ENCODE results near the gene PARVA.

DNA sequence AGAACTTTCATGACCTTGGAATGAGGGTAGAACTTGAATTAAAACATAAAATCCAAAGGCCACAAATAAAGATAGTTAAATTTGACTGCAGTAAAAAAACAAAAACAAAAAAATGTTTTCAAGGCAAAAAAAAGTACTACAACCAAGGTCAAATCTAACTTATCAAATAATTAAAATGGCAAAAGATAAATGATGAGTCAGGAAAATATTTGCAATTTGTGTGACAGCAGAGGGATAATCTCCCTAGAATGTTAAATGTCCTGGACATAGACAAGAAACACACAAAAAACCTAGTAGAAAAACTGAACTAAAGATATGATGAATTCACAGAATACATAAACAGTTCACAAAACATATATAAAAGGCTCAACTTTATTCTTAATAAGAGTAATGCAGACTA is 186.6 kb downstream of the PARVA start:
- TF ChIP-seq JUN (CRISPR knock-in tag; IDR thresholded peaks at IDR 0.05) (no peak), TEAD4 (CRISPR knock-in tag; IDR thresholded peaks at IDR 0.05) (no peak), ZNF232 (CRISPR knock-in tag; IDR thresholded peaks at IDR 0.05) (no peak), ZNF423 (CRISPR knock-in tag; IDR thresholded peaks at IDR 0.05) (no peak)
- TF ChIP-seq, protein P1, sequence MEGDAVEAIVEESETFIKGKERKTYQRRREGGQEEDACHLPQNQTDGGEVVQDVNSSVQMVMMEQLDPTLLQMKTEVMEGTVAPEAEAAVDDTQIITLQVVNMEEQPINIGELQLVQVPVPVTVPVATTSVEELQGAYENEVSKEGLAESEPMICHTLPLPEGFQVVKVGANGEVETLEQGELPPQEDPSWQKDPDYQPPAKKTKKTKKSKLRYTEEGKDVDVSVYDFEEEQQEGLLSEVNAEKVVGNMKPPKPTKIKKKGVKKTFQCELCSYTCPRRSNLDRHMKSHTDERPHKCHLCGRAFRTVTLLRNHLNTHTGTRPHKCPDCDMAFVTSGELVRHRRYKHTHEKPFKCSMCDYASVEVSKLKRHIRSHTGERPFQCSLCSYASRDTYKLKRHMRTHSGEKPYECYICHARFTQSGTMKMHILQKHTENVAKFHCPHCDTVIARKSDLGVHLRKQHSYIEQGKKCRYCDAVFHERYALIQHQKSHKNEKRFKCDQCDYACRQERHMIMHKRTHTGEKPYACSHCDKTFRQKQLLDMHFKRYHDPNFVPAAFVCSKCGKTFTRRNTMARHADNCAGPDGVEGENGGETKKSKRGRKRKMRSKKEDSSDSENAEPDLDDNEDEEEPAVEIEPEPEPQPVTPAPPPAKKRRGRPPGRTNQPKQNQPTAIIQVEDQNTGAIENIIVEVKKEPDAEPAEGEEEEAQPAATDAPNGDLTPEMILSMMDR (IDR thresholded peaks at IDR 0.05): no peak
- TF ChIP-seq, protein P2, sequence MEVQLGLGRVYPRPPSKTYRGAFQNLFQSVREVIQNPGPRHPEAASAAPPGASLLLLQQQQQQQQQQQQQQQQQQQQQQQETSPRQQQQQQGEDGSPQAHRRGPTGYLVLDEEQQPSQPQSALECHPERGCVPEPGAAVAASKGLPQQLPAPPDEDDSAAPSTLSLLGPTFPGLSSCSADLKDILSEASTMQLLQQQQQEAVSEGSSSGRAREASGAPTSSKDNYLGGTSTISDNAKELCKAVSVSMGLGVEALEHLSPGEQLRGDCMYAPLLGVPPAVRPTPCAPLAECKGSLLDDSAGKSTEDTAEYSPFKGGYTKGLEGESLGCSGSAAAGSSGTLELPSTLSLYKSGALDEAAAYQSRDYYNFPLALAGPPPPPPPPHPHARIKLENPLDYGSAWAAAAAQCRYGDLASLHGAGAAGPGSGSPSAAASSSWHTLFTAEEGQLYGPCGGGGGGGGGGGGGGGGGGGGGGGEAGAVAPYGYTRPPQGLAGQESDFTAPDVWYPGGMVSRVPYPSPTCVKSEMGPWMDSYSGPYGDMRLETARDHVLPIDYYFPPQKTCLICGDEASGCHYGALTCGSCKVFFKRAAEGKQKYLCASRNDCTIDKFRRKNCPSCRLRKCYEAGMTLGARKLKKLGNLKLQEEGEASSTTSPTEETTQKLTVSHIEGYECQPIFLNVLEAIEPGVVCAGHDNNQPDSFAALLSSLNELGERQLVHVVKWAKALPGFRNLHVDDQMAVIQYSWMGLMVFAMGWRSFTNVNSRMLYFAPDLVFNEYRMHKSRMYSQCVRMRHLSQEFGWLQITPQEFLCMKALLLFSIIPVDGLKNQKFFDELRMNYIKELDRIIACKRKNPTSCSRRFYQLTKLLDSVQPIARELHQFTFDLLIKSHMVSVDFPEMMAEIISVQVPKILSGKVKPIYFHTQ (CRISPR knock-in tag; IDR thresholded peaks at IDR 0.05): no peak
- TF ChIP-seq, protein P3, sequence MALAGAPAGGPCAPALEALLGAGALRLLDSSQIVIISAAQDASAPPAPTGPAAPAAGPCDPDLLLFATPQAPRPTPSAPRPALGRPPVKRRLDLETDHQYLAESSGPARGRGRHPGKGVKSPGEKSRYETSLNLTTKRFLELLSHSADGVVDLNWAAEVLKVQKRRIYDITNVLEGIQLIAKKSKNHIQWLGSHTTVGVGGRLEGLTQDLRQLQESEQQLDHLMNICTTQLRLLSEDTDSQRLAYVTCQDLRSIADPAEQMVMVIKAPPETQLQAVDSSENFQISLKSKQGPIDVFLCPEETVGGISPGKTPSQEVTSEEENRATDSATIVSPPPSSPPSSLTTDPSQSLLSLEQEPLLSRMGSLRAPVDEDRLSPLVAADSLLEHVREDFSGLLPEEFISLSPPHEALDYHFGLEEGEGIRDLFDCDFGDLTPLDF (CRISPR knock-in tag; IDR thresholded peaks at IDR 0.05): no peak
- TF ChIP-seq, protein P4, sequence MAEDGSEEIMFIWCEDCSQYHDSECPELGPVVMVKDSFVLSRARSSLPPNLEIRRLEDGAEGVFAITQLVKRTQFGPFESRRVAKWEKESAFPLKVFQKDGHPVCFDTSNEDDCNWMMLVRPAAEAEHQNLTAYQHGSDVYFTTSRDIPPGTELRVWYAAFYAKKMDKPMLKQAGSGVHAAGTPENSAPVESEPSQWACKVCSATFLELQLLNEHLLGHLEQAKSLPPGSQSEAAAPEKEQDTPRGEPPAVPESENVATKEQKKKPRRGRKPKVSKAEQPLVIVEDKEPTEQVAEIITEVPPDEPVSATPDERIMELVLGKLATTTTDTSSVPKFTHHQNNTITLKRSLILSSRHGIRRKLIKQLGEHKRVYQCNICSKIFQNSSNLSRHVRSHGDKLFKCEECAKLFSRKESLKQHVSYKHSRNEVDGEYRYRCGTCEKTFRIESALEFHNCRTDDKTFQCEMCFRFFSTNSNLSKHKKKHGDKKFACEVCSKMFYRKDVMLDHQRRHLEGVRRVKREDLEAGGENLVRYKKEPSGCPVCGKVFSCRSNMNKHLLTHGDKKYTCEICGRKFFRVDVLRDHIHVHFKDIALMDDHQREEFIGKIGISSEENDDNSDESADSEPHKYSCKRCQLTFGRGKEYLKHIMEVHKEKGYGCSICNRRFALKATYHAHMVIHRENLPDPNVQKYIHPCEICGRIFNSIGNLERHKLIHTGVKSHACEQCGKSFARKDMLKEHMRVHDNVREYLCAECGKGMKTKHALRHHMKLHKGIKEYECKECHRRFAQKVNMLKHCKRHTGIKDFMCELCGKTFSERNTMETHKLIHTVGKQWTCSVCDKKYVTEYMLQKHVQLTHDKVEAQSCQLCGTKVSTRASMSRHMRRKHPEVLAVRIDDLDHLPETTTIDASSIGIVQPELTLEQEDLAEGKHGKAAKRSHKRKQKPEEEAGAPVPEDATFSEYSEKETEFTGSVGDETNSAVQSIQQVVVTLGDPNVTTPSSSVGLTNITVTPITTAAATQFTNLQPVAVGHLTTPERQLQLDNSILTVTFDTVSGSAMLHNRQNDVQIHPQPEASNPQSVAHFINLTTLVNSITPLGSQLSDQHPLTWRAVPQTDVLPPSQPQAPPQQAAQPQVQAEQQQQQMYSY (CRISPR knock-in tag; IDR thresholded peaks at IDR 0.05): no peak

All from WTC11 (cell line).